ENCODE data around the gene IMPG1.

The IMPG1 gene

GRCh38 chr6:75893058-75893775 is 179.2 kb downstream of the IMPG1 start:
- DNase-seq (ENCODE audit: low spot score) = peak; percentile 78

DNA sequence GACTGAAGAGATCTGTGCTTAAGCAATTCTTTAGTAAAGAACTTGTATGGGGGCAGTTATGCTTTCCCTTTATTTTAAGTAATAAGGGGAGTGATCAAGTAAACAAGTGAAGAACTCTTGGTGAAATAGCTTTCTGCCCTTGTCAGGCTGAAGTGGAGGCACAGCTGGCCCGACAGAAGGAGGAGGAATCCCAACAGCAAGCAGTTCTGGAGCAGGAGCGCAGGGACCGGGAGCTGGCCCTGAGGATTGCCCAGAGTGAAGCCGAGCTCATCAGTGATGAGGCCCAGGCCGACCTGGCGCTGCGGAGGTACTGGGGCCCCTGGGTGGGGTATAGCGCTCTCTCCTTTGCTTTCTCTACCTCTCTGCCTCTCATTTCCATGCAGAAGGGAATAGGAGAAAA is 180.1 kb downstream of the IMPG1 start:
- no peak for DNase-seq (ENCODE audit: low spot score)

- no peak for DNase-seq (ENCODE audit: low spot score)
Measured at GRCh38 chr6:75884822-75885221, 187.6 kb downstream of the IMPG1 start.

DNA sequence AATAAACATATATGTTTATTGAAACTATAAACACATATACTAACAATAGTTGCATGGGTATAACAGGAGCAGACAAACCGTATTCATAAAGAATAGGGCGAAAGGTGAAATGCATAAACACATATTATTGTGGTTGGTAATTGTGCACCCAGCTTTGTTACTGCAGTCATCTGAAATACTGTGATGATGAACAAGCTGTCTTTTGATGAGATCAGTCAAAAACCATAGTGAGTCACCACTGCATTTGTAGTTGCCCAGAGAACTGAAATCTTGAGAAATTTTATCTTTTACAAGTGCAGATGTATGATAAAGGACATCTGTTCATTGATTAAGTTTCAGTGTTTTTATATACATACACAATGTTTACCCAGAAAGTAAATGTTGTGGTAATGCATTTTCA is 189.7 kb downstream of the IMPG1 start:
- DNase-seq (ENCODE audit: low spot score) = peak; percentile 32

DNA sequence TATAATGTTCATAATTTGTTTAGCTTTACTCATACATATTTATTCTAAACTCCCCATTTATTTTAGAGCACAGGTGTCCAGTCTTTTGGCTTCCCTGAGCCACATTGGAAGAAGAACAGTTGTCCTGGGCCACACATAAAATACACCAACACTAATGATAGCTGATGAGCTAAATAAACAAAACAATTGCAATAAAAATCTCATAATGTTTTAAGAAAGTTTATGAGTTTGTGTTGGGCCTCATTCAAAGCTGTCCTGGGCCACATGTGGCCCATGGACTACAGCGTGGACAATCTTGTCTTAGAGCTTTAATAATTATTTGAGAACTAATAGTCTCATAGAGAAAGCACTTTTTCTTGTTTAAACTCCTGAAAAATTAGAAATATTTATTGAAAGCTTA is 192.2 kb downstream of the IMPG1 start:
- DNase-seq (ENCODE audit: low spot score) = no peak

DNA sequence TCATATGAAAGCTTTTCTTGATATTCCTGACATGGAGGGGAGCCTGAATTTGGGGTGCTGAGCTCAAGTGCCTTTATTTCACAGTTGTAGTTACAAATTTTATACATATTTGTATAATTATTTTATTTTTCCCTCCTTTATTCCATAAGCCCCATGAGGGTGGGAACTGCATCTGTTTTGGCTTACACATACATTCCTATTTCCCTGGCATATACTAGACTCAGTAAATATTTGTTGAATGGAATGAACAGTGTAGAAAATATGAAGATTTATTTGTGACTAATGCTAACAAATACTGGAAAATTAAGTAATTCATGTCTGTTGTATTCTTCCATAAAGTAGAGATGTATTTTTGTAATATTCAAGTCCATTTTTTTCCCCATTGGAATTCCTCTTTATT is 196.3 kb downstream of the IMPG1 start:
- DNase-seq (ENCODE audit: low spot score) = no peak

DNA sequence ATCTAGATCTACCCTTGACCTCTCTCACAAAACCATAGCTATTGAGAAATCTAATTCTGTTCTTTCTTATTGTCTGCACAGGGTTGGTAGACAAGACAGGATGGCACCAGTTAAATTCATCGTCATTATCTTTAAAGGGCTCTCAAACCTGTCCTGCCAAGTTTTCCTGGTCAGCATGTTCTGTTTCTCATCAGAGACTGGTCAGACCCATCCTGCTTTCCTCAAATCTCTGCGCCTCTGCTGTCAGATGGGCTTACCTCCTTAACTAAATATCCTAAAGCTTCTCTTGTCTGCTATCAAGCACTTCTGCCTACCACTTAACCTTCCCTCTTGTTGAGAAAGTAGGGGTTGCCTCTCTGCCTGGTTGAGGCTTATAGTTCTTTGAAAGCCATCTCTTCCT is 198.2 kb downstream of the IMPG1 start:
- no peak for DNase-seq (ENCODE audit: low spot score)

Measured in Ammon's horn (tissue), 1 donor.